ENCODE measurements around the gene MARVELD3. TPM values are rescaled to one million over a fixed set of nuclear protein-coding genes. Genes with fewer than 3 reads are reported as not detected.

The MARVELD3 gene
- total RNA-seq, 1 donor from 2014 or later: 0.25 TPM

GRCh38 chr16:71672803-71673581 lies 47.0 kb downstream of the MARVELD3 start:
- no peaks in the 10 kb centered on the region for H3K9me3 Mint-ChIP-seq (ENCODE audit: unreplicated experiment)
- no peak overlapping the region for H3K27ac Mint-ChIP-seq (ENCODE audit: unreplicated experiment)
- H3K36me3 Mint-ChIP-seq (ENCODE audit: unreplicated experiment): no peaks in the 10 kb centered on the region
- DNase-seq: no peak
- H3K27me3 Mint-ChIP-seq (ENCODE audit: unreplicated experiment): no peaks in the 10 kb centered on the region
- H3K4me1 Mint-ChIP-seq (ENCODE audit: low read depth, unreplicated experiment): no peaks in the 10 kb centered on the region
- TF ChIP-seq, protein P1, sequence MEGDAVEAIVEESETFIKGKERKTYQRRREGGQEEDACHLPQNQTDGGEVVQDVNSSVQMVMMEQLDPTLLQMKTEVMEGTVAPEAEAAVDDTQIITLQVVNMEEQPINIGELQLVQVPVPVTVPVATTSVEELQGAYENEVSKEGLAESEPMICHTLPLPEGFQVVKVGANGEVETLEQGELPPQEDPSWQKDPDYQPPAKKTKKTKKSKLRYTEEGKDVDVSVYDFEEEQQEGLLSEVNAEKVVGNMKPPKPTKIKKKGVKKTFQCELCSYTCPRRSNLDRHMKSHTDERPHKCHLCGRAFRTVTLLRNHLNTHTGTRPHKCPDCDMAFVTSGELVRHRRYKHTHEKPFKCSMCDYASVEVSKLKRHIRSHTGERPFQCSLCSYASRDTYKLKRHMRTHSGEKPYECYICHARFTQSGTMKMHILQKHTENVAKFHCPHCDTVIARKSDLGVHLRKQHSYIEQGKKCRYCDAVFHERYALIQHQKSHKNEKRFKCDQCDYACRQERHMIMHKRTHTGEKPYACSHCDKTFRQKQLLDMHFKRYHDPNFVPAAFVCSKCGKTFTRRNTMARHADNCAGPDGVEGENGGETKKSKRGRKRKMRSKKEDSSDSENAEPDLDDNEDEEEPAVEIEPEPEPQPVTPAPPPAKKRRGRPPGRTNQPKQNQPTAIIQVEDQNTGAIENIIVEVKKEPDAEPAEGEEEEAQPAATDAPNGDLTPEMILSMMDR (IDR thresholded peaks at IDR 0.05; ENCODE audit: partially characterized antibody, unreplicated experiment): no peak
- H3K4me3 Mint-ChIP-seq (ENCODE audit: unreplicated experiment): no peak overlapping the region

GRCh38 chr16:71673582-71673973 lies 47.6 kb downstream of the MARVELD3 start:
- DNase-seq: no peak
- TF ChIP-seq, protein P1 (IDR thresholded peaks at IDR 0.05; ENCODE audit: partially characterized antibody, unreplicated experiment): no peak
- Mint-ChIP-seq H3K4me1 (ENCODE audit: low read depth, unreplicated experiment) (no peaks in the 10 kb centered on the region), H3K27ac (ENCODE audit: unreplicated experiment) (no peak overlapping the region), H3K27me3 (ENCODE audit: unreplicated experiment) (no peaks in the 10 kb centered on the region), H3K36me3 (ENCODE audit: unreplicated experiment) (no peaks in the 10 kb centered on the region), H3K9me3 (ENCODE audit: unreplicated experiment) (no peaks in the 10 kb centered on the region), H3K4me3 (ENCODE audit: unreplicated experiment) (no peak overlapping the region)

GRCh38 chr16:71674229-71674628 lies 48.2 kb downstream of the MARVELD3 start:
- no peak for DNase-seq
- TF ChIP-seq, protein P1 (IDR thresholded peaks at IDR 0.05; ENCODE audit: partially characterized antibody, unreplicated experiment): no peak
- no peaks in the 10 kb centered on the region for H3K4me1 Mint-ChIP-seq (ENCODE audit: low read depth, unreplicated experiment)
- no peaks in the 10 kb centered on the region for H3K9me3 Mint-ChIP-seq (ENCODE audit: unreplicated experiment)
- H3K4me3 Mint-ChIP-seq (ENCODE audit: unreplicated experiment): no peak overlapping the region
- H3K36me3 Mint-ChIP-seq (ENCODE audit: unreplicated experiment): no peaks in the 10 kb centered on the region
- H3K27ac Mint-ChIP-seq (ENCODE audit: unreplicated experiment): no peak overlapping the region
- no peaks in the 10 kb centered on the region for H3K27me3 Mint-ChIP-seq (ENCODE audit: unreplicated experiment)

DNA sequence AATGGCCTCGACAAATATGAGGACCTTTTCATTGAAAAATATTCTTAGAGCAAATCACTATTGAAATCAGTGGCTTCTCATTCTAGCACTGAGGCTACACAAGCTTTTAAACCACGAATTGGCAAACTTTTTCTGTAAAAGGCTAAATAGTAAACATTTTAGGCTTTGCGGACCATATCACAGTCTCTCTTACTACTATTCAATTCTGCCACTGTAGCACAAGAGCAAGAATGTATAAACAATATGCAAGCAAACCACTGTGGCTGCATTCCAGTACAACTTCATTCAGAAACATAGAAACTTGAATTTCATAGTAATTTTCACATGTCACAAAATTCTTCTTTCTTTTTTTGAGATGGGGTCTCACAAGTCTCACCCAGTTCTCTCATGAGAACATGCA lies 49.4 kb downstream of the MARVELD3 start:
- Mint-ChIP-seq H3K27ac (ENCODE audit: unreplicated experiment) (no peak overlapping the region), H3K27me3 (ENCODE audit: unreplicated experiment) (no peaks in the 10 kb centered on the region), H3K4me1 (ENCODE audit: low read depth, unreplicated experiment) (no peaks in the 10 kb centered on the region), H3K36me3 (ENCODE audit: unreplicated experiment) (no peaks in the 10 kb centered on the region), H3K4me3 (ENCODE audit: unreplicated experiment) (no peak overlapping the region), H3K9me3 (ENCODE audit: unreplicated experiment) (no peaks in the 10 kb centered on the region)
- no peak for DNase-seq
- TF ChIP-seq, protein P1 (IDR thresholded peaks at IDR 0.05; ENCODE audit: partially characterized antibody, unreplicated experiment): no peak

DNA sequence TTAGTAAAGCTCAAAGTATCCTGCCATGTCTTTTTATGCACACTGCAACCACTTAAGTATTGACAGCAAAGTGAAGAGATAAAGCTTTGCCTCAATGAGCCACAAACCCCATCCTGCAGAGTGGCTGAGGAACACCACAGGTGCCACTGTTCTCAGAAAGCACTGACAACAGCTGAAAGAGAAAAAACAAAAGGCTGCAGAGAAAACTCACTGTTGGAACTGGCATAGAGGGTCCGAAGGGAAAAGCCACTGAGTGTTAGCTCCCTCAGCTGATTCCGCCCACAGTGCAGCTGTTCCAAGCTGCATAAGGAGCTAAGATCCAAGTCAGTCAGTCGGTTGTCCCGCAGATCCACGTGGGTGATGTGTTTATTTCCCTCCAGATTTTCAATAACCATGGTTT lies 50.3 kb downstream of the MARVELD3 start:
- DNase-seq: no peak
- Mint-ChIP-seq H3K4me1 (ENCODE audit: low read depth, unreplicated experiment) (no peaks in the 10 kb centered on the region), H3K4me3 (ENCODE audit: unreplicated experiment) (no peak overlapping the region), H3K36me3 (ENCODE audit: unreplicated experiment) (no peaks in the 10 kb centered on the region), H3K27ac (ENCODE audit: unreplicated experiment) (no peak overlapping the region), H3K9me3 (ENCODE audit: unreplicated experiment) (peaks cover 2% of the 10 kb centered on the region), H3K27me3 (ENCODE audit: unreplicated experiment) (no peaks in the 10 kb centered on the region)
- TF ChIP-seq, protein P1 (IDR thresholded peaks at IDR 0.05; ENCODE audit: partially characterized antibody, unreplicated experiment): no peak

Measured in glutamatergic neuron (in vitro differentiated cells).